GM18873 (cell line): ENCODE measurements around the gene MZF1.
"Not testable (repeated sequence)": the region's sequence is repeated elsewhere in the genome, so short reads cannot be mapped to it uniquely, and the experiment has no call there.

Source experiments
- ATAC-seq: cut with Tn5 transposase; IDR thresholded peaks from one replicate; pipeline ENCODE4 v1.9.1; 2021; ENCODE audit warnings: mild to moderate bottlenecking, moderate library complexity, moderate number of reproducible peaks; ENCODE audit not compliant: unreplicated experiment, low FRiP score

MZF1 gene

DNA sequence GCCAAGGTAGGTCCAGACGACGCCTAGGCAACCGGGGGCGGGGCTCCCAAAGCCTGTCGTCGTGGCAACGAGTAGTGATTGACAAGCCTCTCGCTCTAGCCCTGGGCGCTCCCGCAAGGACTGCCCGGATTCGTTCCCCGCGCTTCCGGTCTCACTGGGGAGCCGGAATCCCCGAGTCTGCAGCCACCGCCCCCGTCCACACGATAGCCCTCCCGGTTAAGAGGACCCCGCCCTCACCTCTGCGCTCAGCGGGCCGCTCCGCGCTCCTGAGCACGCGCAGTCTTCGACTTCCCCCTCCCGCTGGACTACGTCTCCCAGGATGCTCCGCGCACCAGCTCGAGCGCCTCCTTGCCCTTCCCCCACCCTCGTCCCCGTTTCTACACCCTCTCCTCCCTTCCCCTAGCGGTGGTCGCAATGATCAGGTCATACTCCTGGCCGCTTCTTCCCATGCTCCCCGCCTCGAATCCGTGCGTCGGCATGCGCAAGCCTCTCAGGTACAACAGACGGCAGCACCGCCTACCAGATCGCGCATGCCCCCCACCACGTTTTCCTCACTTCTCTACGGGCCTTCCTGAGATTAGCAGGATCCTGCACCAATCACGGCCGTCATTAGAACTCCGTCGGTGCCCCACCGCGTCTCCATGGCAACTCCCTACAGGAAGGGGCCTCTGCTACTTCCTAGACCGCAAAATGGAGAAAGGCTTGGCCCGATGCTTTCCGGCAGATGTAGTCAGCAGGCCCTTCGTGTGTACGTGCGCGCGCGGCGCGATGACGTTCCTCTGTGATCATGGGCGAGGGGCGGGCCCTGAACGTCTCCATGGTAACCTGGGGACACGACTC is at the start of gene MZF1:
Gene MZF1, minus strand, starts transcription at position 518 of the 840 bp plus-strand sequence. CDS start 1,946 bp downstream, outside the sequence.
- ATAC-seq: peak; percentile 46

GRCh38 chr19:58607213-58607612 is 34.1 kb upstream of the MZF1 start:
- not testable (repeated sequence) for ATAC-seq

GRCh38 chr19:58606251-58606896 is 33.2 kb upstream of the MZF1 start:
- not testable (repeated sequence) for ATAC-seq

GRCh38 chr19:58586133-58586765 is 13.1 kb upstream of the MZF1 start:
- no peak for ATAC-seq

DNA sequence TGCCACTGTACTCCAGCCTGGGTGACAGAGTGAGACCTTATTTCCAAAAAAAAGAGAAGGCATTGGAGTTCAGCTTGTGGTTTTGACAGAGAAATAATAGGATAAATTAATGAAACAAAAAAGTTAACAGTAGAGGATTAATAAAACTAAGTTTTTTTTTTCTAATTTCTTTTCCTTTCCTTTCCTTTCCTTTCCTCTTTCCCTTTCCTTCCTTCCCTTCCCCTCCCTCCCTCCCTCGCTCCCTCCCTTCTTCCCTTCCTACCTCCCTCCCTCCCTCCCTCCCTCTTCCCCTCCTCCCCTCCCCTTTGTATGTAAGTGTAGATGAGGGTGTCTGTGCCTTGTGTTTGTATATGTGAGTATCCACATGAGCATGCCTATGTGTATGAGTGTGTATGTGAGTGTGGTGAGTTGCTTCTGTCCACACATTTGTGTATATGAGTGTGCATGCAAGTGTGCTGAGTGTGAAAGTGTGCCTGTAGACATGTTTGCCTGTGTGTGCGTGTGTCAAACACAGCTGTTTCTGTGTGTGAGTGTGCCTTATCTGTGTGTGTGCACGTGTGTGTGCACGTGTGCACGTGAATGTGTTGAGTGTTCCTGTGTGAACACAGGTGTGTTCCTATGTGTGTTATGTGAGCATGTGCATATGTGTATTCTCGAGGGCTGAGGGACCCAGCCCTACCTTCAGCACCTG is 12.5 kb upstream of the MZF1 start:
- no peak for ATAC-seq

GRCh38 chr19:58584498-58585441 is 11.6 kb upstream of the MZF1 start:
- ATAC-seq: no peak

DNA sequence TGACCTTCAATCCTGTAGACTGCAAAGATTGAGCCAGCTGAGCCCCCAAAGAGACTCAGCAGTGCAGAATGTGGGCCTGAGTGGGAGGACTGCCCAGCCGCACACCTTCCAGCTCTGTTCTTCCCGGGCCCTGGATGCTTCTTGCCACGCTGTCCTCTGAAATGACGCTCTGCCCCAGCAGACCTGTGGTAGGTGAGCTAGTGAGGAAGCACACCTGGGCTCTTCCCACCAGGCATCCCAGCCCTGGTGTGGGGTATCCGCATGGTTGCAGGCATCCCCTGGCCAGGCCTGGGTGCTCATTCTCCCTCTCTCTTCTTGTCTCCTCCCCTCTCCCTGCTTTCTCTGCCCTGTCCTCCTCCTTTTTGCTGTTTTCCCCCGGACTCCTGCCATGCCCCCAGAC is 9.8 kb upstream of the MZF1 start:
- ATAC-seq: no peak

DNA sequence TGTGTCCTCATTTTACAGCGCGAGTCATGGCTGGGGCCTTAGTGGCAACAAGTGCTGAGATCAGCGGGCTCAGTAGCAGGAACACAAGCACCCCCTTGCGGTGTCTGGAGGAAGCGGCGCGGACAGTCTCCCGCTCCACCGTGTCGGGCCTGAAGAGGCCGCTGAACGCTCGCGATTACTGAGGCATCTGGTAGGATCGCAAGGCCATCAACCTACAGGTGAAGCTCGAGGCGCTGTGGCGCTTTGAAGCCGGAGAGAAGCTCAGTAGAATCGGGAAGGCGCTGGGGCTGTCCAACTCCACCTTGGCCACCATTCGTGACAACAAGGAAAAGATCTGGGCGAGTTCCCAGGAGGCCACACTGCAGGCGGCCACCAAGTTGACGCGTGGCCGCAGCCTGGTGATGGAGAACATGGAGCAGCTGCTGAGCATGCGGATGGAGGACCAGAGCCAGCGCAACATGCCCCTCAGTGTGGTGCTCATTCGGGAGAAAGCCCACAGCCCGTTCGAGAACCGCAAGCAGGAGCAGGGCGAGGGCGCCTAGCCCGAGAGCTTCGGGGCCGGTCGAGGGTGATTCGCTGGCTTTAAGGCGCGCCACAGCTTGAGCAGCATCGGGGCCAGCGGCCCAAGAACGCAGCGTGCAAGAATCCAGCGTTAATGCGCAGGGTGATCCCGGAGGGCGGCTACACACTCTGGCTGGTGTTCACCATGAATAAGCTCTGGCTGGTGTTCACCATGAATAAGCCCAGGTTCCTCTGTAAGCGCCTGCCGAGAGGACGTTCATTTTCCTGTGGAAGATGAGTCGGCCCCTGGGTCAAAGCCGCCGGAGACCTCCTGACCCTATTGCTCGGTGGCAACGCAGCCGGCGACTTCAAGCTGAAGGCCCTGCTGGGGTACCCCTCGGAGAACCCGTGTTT is 8.3 kb upstream of the MZF1 start:
- ATAC-seq: no peak

GRCh38 chr19:58579473-58580142 is 6.5 kb upstream of the MZF1 start:
- ATAC-seq: no peak

DNA sequence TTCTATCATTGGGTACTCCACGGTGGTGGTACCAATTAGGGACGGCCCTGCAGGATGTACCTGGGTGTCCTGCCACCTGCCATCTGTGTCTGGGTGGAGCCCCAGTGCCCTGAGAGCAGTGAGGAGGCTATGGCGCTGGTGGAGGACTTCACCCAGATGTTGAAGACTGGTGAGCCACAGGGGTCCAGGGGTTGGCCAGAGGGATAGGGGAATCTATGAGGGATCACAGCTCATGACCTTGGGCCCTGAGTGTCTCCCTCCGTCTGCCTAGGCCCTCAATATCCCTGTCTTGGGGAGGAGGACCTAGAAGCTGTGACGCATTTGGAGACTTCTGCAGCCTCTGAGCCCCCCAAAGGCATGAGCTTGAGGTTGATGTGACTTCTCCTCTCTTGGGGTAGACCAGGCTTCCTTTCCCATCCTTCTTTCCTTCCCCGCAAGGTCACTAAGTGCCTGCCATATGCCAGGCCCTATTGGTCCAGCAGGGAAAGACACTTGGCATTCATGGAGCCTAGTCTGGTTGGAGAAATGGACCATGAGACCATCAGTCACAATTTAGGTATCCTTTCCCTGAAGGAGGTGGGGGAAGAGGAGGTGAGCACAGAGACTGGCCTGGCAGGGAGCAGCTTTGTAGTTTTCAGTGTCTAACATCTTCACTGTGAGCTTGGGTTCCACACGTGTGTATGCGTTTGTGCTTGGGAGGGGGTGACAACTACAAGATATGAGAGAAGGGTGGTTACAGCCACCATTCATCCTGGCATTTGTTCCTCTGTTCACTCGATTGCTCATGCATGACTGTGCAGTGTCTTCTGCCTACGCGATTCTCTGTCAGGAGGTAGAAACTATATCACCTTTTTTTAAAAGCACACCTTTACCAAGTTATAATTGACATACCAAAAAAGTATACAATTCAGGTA is 5.1 kb upstream of the MZF1 start:
- ATAC-seq: no peak

GRCh38 chr19:58577581-58577980 is 4.4 kb upstream of the MZF1 start:
- ATAC-seq: not testable (repeated sequence)

GRCh38 chr19:58575183-58576041 is 2.3 kb upstream of the MZF1 start:
- ATAC-seq: peak; percentile 40

GRCh38 chr19:58573658-58574164 is 576 bp upstream of the MZF1 start:
- no peak for ATAC-seq

GRCh38 chr19:58572026-58572817 is 913 bp downstream of the MZF1 start:
- no peak for ATAC-seq

DNA sequence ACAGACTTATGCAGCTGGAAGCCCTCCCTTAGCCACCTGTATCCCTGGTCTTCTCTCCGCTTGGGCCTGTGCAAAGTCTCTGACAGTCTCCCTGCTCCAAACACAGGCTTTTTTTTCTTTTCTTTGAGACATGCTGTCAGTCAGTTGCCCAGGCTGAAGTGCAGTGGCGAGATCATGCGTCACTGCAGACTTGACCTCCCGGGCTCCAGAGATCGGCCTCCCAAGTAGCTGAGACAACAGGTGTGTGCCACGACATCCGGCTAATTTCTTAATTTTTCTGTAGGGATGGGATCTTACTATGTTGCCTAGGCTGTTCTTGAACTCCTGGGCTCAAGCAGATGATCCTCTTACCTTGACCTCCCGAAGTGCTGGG is 1.6 kb downstream of the MZF1 start:
- no peak for ATAC-seq
